ENCODE results near the gene GALT. TPM values are rescaled to one million over a fixed set of nuclear protein-coding genes. Genes with fewer than 3 reads are reported as not detected.
"Not testable (repeated sequence)": the region's sequence is repeated elsewhere in the genome, so short reads cannot be mapped to it uniquely, and the experiment has no call there.

GALT gene
- total RNA-seq, 1 donor from 2014 or later, result 21.3 TPM

DNA sequence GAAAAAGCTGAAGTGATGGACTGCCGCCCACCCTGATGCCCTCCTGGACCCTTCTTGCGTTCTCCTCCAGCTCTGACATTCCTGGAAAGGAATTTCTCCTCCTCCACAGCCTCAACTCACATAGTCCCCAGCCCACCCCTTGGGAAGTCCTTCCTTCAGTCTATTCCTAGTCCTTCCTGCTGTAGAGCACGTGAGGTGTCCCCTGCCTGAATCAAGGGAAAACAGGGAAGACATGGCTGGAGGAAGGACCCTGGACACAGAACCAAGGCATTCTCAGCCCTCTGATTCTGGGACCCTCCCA is 21.3 kb upstream of the GALT start:
- no peak for DNase-seq (ENCODE audit: low spot score)

GRCh38 chr9:34627716-34628655 is 18.5 kb upstream of the GALT start:
- no peak for DNase-seq (ENCODE audit: low spot score)

- no peak for DNase-seq (ENCODE audit: low spot score)
Measured at GRCh38 chr9:34628656-34629490, 17.6 kb upstream of the GALT start, which contains the start of gene ARID3C. ARID3C (minus strand) TSS chr9:34629066; CDS start chr9:34628014, 1,052 bp downstream.

DNA sequence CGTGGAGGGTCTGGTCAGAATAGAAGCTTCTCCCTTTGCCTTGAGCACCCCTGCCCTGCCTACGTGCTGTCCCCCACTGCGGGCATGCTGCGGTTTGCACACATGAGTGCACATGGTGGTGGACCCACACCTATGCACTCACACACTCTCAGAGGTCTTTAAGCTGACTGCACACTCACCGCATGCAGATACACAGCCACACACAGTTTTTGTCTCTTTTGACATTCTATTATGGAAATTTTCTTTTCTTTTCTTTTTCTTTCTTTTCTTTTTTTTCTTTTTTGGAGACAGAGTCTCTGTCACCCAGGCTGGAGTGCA is 17.0 kb upstream of the GALT start:
- no peak for DNase-seq (ENCODE audit: low spot score)

GRCh38 chr9:34630402-34631154 is 15.9 kb upstream of the GALT start:
- DNase-seq (ENCODE audit: low spot score), result no peak

- DNase-seq (ENCODE audit: low spot score), result no peak
Measured at GRCh38 chr9:34633166-34633565, 13.3 kb upstream of the GALT start.

DNA sequence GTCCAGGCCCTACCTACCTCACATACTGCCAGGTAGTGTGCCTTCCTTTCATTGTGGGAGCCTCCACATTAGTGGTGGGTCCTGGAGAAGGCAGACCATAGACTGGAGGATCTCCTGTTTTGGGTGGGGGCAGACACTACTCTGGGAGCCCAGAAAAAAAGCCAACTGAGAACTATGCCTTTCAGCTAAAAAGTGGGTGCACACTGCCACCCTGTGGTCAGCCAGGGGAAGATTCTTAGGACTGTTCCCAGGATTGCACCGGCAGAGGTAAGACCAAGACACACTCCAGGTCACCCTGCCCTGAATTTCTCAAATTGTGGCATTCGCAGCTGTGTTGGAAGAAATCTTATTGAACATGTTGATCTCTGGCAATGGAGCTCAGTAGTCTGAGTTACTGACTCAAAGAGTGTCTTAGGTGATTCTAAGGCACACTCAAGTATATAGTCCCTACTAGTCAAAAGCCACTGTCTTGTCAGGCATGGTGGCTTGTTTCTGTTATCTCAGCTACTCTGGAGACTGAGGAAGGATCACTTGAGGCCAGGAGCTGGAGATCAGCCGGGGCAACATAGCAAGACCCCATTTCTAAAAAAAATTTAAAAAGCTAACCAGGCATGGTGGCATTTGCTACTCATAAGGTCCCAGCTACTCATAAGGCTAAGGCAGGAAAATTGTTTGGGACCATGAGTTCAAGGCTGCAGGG is 12.5 kb upstream of the GALT start:
- no peak for DNase-seq (ENCODE audit: low spot score)

DNA sequence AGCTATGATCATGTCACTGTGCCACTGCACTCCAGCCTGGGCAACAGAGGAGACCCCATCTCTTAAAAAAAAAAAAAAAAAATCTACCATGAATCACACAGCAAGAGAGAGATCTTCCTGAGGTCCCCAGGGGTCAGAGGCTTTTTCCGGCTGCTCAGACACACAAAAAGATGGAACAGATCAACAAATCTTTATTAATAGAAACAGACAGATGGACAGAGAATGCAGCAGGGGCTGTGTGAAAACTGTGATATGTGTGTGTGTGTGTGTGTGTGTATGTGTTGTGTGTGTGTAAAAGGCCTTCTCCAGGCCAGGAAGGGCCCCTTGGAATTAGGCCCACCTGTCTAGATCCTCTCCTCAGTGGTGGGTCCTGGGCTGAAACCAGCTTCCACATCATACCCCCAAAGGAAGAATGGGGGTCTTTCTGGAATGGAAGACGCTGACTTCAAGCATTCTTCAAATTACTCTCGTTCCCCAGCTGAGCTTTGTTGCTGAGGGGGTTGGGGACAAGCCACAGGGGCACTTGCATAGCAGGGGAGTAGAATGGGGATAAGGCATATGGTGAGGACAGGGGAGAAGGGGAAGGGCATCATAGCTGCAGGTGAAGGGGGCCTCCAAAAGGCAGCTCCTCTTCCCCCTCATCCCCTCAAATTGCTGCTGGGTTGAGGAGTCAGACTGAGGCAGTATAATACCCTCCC is 11.8 kb upstream of the GALT start:
- no peak for DNase-seq (ENCODE audit: low spot score)

DNA sequence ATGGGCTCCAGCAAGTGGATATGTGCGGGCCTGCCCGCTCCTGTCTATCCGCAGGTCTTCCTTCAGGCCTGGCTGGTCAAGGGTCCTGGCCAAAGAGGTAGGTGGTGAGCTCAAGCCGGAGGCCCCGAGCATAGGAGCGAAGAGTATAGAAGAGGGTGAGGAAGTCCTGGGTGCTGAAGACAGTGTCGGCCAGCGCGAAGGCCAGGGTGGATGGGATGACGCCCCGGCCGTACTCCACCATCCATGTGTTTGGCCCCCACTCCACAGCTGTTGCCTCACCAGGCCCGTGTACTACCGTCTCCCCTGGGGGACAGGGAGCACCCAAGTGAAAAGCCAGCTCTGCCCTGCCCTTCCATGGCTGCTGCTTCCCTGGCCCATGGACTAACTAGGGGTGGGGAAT is 10.9 kb upstream of the GALT start:
- DNase-seq (ENCODE audit: low spot score), result no peak

DNA sequence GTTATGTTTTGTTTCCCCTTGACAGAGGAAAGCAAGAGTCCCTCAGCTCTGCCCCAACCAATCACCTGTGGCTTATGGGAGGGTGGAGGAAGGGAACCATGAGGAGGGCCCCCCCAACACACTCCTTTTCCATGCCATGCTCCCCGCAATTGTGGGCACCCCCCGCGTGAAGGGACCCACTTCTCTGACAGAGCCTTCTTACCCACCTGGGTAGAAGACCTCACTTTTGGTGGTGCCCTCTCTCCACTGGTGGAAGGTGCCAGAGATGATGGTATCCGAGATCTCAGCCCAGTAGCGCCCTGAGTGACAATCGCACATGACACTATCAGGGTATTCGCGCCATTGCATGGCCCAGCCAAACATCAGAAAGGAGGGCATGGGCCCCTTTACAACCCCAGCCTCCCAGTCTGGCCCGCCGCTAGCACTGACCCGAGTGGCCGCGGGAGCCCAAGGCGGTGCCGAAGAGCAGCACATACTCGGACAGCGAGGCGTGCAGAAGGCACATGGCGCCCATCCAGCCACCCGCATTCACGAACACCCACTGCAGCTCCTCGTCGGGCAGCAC is 9.6 kb upstream of the GALT start:
- no peak for DNase-seq (ENCODE audit: low spot score)

DNA sequence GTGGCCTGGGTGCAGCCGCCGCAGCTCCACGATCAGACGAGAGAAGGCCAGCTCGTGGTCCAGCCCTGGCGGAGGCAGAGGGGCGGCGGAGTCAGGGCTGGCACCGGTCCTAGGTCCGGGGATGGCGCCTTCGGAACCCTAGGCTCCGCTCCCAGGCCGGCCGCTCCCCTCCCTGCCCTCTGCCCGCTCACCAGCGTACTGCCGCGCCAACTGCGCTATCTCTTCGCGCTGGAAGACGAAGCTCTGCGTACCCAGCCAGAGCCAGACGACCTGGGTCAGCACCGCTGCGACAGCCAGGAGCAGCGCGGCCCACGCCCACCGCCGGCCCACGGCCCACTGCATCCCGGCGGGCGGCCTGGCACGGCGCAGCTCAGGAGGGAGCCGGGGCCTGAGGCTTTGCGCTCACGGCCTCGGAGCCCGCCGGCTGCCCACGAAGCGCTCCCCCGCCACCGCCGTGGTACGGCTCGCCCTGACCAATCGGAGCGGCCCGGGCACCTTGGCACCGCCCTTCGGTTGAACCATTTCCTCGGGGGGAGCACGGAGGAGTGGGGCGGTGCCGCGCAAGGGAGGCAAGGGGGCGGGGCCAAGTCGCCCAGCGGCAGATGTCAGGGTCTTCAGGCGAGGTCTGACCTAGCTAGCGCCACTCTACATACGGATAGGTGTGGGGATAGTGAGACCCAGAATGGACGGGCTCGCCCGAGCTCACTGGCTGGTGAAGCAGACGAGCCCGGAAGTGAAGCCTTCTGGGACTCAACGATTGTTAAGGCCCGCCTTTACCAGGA is 8.9 kb upstream of the GALT start, which contains the start of gene SIGMAR1:
SIGMAR1 (minus strand) TSS at position 432 of the 782 bp plus-strand sequence; CDS start at position 342, 90 bp downstream.
- DNase-seq (ENCODE audit: low spot score), result peak; percentile 99

DNA sequence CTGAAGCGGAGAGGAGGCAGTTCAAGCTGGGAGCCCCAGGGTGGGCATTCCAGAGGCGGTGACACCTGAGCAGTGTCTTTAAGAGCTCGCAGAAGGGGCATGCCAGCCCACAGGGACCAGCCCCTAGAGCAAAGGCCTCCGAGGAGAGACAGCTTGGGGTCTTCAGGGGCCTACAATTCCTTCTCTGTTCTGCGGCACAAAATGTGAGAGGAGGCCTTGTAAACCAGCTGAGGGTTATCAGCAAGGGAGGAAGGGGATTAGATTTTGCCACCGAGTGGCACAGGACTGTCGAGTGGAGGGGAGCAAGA is 8.4 kb upstream of the GALT start:
- no peak for DNase-seq (ENCODE audit: low spot score)

- not testable (repeated sequence) for DNase-seq (ENCODE audit: low spot score)
Measured at GRCh38 chr9:34639322-34639721, 7.2 kb upstream of the GALT start.

- DNase-seq (ENCODE audit: low spot score), result no peak
Measured at GRCh38 chr9:34642679-34643078, 3.8 kb upstream of the GALT start.

DNA sequence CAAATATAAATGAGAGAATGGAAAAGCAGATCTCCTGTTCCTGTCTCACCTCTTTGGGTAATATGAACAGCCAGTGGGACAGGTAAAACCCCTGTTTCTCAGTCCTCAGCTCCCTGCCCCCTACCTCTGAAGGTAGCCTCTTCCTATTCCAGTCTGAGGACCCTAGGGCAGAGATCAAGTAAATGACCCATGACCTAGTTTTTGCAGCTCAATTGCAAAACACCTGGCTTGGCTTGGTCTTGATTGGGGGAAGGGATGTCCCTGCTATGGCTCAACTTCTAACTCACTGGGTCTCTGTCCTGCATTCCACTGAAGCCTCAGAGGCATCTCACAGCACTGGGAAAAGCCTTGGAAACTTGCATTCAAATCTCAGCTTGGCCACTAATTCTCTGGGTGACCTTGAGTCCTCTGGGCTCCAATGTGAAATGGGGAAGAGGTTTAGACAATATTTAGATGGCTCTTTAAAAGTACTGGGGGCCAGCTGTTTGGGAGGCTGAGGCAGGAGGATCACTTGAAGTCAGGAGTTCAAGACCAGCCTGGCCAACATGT is 1.6 kb upstream of the GALT start:
- no peak for DNase-seq (ENCODE audit: low spot score)

DNA sequence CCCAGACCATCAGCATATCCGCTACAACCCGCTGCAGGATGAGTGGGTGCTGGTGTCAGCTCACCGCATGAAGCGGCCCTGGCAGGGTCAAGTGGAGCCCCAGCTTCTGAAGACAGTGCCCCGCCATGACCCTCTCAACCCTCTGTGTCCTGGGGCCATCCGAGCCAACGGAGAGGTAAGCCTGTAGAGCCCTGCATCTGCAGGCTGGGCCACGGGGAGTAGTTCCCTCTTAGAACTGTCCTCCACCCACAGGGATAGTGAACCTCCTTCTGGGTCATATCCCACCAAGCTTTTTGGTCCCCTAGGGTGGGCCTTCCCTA is 569 bp downstream of the GALT start:
- no peak for DNase-seq (ENCODE audit: low spot score)

GRCh38 chr9:34647651-34648050 is 1.2 kb downstream of the GALT start:
- DNase-seq (ENCODE audit: low spot score), result no peak

GRCh38 chr9:34648673-34649072 is 2.2 kb downstream of the GALT start:
- DNase-seq (ENCODE audit: low spot score), result no peak

GRCh38 chr9:34650816-34651215 is 4.3 kb downstream of the GALT start:
- DNase-seq (ENCODE audit: low spot score), result no peak

All from mesenteric fat pad (tissue), 1 donor.